Measurements from ENCODE around the gene SCRN2. TPM values are rescaled to one million over a fixed set of nuclear protein-coding genes. Genes with fewer than 3 reads are reported as not detected.

Gene SCRN2
- 10 to 100 TPM; 13.9 to 24.8 (median 17.8) TPM for total RNA-seq

DNA sequence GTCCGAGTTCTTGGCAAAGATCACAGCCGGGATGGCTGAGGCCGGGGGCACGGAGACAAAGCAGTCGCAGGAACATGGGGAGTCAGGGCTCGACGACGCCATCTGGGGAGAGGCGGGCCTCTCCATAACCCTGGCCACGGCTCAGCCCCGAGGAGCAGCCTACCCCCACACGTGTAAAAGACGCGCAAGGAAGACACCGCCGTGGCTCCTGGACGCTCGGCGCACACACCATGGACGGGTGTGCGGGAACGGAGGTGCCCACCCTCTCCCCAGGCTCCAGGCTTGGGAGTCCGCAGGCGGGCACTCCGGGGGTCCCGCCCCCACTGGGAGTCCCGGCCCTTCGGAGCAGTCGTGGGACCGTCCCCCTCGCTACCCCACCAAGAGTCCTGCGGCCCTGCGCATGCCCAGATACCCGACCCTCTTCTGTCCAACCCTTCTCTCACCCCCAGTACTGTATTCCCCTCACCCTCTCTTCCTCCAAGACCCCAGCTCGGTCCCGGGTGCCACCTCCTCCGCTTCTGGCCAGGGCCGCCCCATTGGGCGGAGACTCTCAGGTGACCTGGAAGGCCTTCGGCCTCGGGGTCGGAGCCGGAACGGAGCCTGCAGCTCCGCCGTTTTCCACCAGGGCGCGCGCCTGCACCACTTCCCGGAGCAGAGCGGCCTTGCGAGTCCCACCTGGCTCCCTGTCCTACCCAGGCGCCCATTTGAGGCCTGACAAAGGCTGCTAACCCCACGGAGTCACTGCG lies at the start of gene SCRN2:
TSS of gene SCRN2 (minus strand) at position 532 of the 746 bp plus-strand sequence. CDS start at position 102, 430 bp downstream.
- intact Hi-C loops (cut with DNase I), result loop anchor here (2.0 kb wide), 1 partner anchor 50 kb away; no protein-coding TSS in a partner anchor
- Histone ChIP-seq H3K27ac (peak within 1 kb of the TSS; percentile 47 to 86 (median 82)), H3K36me3 (peaks cover 0 to 29% (median 0%) of the 10 kb centered on the region in 3 donors), H3K9me3 (no peaks in the 10 kb centered on the region), H3K4me3 (peak within 1 kb of the TSS; percentile 79 to 92 (median 90)), H3K4me1 (peaks cover 19 to 56% (median 24%) of the 10 kb centered on the region in 3 donors), H3K27me3 (peaks cover 0 to 16% (median 0%) of the 10 kb centered on the region in 4 donors)
- 0% methylated on average over 8 to 23 of the region's 55 CpGs for WGBS, 2 donors
- DNase-seq, result peak; percentile 16
- no peak for TF ChIP-seq POLR2A (IDR thresholded peaks at IDR 0.05)
- TF ChIP-seq, protein P1, sequence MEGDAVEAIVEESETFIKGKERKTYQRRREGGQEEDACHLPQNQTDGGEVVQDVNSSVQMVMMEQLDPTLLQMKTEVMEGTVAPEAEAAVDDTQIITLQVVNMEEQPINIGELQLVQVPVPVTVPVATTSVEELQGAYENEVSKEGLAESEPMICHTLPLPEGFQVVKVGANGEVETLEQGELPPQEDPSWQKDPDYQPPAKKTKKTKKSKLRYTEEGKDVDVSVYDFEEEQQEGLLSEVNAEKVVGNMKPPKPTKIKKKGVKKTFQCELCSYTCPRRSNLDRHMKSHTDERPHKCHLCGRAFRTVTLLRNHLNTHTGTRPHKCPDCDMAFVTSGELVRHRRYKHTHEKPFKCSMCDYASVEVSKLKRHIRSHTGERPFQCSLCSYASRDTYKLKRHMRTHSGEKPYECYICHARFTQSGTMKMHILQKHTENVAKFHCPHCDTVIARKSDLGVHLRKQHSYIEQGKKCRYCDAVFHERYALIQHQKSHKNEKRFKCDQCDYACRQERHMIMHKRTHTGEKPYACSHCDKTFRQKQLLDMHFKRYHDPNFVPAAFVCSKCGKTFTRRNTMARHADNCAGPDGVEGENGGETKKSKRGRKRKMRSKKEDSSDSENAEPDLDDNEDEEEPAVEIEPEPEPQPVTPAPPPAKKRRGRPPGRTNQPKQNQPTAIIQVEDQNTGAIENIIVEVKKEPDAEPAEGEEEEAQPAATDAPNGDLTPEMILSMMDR (IDR thresholded peaks at IDR 0.05), result peak; percentile 95 to 99 (median 98)

DNA sequence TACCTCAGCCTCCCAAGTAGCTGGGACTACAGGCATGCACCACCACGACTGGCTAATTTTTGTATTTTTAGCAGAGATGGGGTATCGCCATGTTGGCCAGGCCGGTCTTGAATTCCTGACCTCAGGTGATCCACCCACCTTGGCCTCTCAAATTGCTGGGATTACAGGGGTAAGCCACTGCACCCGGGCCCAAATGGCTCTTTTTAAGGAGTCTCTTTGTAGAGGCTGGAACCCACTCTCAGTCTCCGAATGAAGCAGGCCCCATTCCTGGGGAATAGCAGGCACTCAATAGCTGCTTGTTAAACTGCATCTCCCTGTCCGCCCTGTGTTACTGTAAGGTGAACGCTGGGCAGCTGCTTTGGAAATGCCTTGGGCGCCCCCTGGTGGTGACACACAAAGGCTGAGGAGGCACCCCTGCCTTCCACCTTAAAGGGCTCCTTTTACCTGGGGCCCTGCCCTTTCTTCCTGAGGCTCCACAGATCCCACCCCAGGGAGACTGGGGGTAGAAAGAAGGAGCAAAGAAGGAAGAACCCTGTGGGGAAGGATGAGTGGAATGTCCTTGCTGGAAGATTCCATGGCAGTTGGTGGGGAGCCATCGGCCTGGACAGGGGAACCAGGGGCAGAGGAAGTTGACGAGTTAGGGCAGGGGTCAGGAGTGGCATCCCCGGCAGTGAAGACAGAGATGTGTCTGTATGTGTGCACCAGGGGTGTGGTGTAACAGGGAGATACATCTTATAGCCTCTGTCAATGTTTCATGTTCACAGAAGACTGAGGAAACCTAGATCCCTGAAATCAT lies 48.9 kb upstream of the SCRN2 start:
- H3K9me3 ChIP-seq, result no peaks in the 10 kb centered on the region
- 46 to 69% methylated on average over 5 to 8 of the region's 11 CpGs for WGBS, 2 donors
- peak; percentile 49 for DNase-seq
- intact Hi-C loops (cut with DNase I), result loop anchor here (2.0 kb wide), 1 partner anchor 49 kb away; the partner anchor contains the start of gene SCRN2
- H3K4me3 ChIP-seq, result no peak overlapping the region
- no peak overlapping the region for H3K27ac ChIP-seq
- H3K4me1 ChIP-seq, result peaks cover 10 to 44% (median 14%) of the 10 kb centered on the region in 3 donors
- no peaks in the 10 kb centered on the region for H3K36me3 ChIP-seq
- no peaks in the 10 kb centered on the region for H3K27me3 ChIP-seq
- TF ChIP-seq, protein P1 (IDR thresholded peaks at IDR 0.05), result peak; percentile 85 to 99 (median 98)
- TF ChIP-seq POLR2A (IDR thresholded peaks at IDR 0.05), result no peak

DNA sequence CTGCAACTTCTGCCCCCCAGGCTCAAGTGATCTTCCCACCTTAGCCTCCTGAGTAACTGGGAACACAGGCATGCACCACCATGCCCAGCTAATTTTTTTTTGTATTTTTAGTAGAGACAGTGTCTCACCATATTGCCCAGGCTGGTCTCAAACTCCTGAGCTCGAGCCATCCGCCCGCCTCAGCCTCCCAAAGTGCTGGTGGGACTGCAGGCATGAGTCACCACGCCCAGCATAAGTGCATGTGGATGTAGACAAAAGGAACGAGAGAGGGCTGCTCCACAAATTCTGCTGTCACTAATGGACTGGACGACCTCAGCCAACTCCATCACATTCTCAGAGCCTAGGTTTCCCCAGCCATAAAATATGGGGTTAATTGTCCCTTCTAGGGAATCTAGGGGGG lies 47.2 kb upstream of the SCRN2 start:
- WGBS, 2 donors, result 51 to 61% methylated on average over 2 to 5 of the region's 6 CpGs
- no peaks in the 10 kb centered on the region for H3K27me3 ChIP-seq
- no peaks in the 10 kb centered on the region for H3K36me3 ChIP-seq
- TF ChIP-seq, protein P1 (IDR thresholded peaks at IDR 0.05), result no peak
- no peak for DNase-seq
- H3K9me3 ChIP-seq, result no peaks in the 10 kb centered on the region
- intact Hi-C loops (cut with DNase I), result no loop called here
- H3K4me3 ChIP-seq, result no peak overlapping the region
- H3K27ac ChIP-seq, result no peak overlapping the region
- H3K4me1 ChIP-seq, result peaks cover 3 to 44% (median 9%) of the 10 kb centered on the region in 3 donors

DNA sequence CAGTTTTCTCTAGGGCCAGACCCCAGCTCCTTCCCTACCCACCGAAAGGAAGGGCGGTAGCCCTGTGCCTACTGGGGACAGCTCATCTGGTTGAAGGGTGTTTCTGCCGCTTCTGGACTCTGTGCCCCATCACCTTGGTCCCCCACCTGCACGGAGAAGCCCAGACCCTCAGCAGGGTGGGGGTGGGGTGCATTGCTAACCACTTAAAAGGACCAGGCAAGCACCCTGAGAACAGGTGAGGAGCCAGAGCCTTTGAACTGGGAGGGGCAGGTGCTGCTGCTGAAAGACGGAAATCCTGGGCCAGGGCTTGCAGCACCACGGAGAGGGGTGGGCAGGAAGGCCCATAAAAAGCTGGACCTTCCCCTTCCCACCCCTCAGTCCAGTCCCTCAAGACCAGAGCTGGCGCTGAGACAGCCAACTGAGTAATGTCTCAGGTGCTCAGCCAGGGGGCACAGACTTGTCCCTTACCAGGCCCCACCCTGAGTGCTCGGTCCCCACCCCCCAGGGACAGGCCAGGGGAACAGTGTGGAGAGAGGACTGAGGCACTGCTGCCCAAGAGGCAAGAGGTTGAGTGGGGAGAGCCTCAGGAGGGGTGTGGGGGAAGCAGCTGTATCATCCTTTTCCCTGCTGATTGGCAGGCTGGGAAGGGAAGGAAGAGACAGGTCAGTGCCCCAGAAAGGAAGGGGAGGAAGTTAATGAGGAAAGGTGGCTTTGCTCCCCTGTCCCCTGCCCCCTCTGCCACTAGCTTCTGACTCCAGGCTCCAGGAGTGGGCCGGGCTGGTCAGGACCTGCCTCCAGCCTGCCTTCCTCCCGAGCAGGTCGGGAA lies 44.0 kb upstream of the SCRN2 start:
- TF ChIP-seq, protein P1 (IDR thresholded peaks at IDR 0.05), result no peak
- no peak for TF ChIP-seq POLR2A (IDR thresholded peaks at IDR 0.05)
- WGBS, 2 donors, result 39 to 41% methylated on average over 5 to 9 of the region's 11 CpGs
- H3K4me1 ChIP-seq, result peaks cover 3 to 54% (median 19%) of the 10 kb centered on the region in 3 donors
- no peaks in the 10 kb centered on the region for H3K9me3 ChIP-seq
- no peak overlapping the region for H3K4me3 ChIP-seq
- H3K36me3 ChIP-seq, result no peaks in the 10 kb centered on the region
- no peak overlapping the region for H3K27ac ChIP-seq
- DNase-seq, result no peak
- H3K27me3 ChIP-seq, result peaks cover 0 to 2% (median 0%) of the 10 kb centered on the region in 4 donors
- intact Hi-C loops (cut with DNase I), result no loop called here
